AG09309 (cell line): Measurements from ENCODE around the gene LSM11.
A peak's percentile ranks its signal among the peaks of the same experiment; 100 is the strongest.
"Not testable (repeated sequence)": the region's sequence is repeated elsewhere in the genome, so short reads cannot be mapped to it uniquely, and the experiment has no call there.

Experiments
- DNase-seq: peaks from one replicate; pipeline ENCODE4 v3.0.0-alpha.2; 2010; ENCODE audit warnings: low read depth
- H3K4me3 ChIP-seq: 2 replicates; pipeline ENCODE4 v1.5.1; 2011; ENCODE audit warnings: mild to moderate bottlenecking, low read depth, low read length, moderate library complexity; ENCODE audit not compliant: control insufficient read depth
- TF ChIP-seq, protein P1 (sequence below): IDR thresholded peaks from 2 replicates; pipeline ENCODE4 v1.5.1; 2011; ENCODE audit warnings: mild to moderate bottlenecking, low read depth, low read length, inconsistent platforms; ENCODE audit not compliant: insufficient read depth, control insufficient read depth; ENCODE audit errors: missing control alignments

LSM11 gene

DNA sequence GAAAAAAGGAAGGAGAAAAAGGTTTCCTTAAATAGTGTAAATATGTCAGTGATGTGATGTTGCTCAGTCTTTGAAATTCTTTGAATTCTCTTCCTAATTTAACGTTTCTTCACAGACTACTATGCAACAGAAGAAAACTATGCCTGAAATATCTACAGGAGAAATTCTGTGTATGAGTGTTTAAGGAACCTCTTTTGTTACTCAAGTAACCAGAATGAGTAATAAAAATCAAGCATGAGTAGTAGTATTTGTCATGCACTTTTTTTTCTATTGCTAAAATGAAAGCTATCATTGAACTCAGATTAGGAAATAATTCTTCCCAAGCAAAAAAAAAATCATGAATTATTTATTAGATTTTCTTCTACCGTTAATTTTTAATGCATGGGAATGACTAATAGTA lies 32.6 kb upstream of the LSM11 start:
- no peak overlapping the region for H3K4me3 ChIP-seq
- DNase-seq, result peak; percentile 61
- TF ChIP-seq, protein P1, sequence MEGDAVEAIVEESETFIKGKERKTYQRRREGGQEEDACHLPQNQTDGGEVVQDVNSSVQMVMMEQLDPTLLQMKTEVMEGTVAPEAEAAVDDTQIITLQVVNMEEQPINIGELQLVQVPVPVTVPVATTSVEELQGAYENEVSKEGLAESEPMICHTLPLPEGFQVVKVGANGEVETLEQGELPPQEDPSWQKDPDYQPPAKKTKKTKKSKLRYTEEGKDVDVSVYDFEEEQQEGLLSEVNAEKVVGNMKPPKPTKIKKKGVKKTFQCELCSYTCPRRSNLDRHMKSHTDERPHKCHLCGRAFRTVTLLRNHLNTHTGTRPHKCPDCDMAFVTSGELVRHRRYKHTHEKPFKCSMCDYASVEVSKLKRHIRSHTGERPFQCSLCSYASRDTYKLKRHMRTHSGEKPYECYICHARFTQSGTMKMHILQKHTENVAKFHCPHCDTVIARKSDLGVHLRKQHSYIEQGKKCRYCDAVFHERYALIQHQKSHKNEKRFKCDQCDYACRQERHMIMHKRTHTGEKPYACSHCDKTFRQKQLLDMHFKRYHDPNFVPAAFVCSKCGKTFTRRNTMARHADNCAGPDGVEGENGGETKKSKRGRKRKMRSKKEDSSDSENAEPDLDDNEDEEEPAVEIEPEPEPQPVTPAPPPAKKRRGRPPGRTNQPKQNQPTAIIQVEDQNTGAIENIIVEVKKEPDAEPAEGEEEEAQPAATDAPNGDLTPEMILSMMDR, result no peak

DNA sequence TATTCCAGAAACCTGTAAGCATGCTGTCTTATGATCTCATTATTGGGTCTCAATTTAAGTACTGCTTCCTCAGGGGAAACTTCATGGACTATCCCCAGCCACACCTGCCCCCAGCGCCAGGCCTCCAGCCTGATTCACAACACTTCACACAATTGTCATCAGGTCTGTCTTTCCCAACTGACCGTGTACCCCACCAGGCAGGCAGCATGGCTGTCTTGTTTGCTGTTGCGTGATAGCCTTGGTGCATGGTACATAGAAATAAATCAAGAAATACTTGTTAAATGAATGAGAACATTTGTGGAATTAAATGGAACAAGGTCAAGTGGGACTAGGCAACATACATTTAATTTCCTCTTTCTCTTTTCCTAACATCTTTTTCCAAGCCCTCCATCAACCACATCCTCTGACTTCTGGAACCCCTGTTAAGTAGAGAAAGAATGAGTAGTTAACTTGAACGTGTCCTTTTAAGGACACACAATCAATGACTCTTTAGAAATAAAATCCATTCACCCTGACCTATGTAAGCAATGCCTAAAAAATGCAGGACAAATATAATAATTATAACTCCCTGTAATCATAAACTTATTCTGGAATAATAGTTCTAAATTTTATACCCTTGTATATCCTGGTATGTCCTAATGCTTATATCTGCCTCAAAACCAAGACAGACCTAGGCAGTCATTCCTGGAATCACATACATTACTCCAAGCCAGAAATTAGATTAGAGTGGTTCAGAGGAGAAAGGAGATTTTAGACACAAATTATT lies 29.5 kb upstream of the LSM11 start:
- DNase-seq, result no peak
- TF ChIP-seq, protein P1, result no peak
- H3K4me3 ChIP-seq, result no peak overlapping the region

DNA sequence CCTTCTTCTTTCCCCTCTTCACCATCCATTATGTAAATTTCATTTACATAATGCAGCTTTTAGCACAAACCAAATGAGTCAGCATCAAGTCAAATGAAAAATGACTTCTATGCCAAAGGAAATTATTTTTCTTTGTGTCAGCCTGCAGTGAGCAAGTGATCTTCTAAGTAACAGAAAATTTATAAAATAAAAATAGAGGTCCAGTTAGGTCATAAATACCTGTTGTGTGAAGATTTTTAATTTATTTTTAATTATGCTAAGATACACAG lies 29.0 kb upstream of the LSM11 start:
- TF ChIP-seq, protein P1, result no peak
- DNase-seq, result no peak
- no peak overlapping the region for H3K4me3 ChIP-seq

DNA sequence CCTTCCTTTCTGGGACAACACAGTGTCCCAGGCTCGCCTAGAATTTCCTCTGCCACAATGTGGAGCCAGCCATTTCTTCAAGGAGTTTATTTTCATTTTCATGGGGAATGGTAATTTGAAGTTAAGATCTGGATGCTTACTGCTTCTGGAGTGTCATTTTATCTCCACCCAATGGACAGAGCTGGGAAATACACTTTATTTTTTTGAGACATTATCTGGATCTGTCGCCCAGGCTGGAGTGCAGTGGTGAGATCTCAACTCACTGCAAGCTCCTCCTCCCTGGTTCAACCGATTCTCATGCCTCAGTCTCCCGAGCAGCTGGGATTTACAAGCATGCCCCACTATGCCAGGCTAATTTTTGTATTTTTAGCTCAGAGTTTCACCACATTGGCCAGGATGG lies 25.0 kb upstream of the LSM11 start:
- TF ChIP-seq, protein P1, result peak; percentile 66
- peak; percentile 57 for DNase-seq
- H3K4me3 ChIP-seq, result no peak overlapping the region

DNA sequence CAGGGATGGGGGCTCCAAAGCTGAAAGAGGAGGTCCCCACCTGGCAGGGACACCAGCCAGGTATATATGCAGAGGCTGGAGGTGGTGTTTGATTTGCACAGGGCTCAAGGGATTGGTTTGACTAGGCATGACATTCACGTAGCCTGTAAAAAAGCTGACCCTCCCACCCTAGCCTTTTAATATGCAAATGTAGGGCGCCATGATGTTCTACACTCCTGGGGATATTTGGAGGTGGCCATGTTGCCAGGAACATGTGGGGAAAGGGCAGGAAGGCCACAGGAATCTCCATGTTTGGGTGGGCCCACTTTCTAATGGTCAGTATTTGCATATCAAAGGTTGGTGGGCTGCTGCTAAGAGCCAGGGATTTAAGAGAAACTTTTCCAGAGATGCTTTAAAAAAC lies 24.3 kb upstream of the LSM11 start:
- TF ChIP-seq, protein P1, result no peak
- H3K4me3 ChIP-seq, result no peak overlapping the region
- no peak for DNase-seq

DNA sequence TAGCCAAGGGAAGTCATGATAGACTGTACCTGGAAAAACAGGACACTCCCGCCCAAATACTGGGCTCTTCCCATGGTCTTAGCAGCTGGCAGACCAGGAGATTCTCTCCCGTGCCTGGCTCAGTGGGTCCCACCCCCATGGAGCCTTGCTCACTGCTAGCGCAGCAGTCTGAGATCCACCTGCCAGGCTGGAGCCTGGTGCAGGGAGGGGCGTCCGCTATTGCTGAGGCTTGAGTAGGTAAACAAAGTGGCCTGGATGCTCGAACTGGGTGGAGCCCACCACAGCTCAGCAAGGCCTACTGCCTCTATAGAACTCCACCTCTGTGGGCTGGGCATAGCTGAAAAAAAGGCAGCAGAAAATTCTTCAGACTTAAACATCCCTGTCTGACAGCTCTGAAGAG lies 22.4 kb upstream of the LSM11 start:
- DNase-seq, result no peak
- TF ChIP-seq, protein P1, result no peak
- no peak overlapping the region for H3K4me3 ChIP-seq

DNA sequence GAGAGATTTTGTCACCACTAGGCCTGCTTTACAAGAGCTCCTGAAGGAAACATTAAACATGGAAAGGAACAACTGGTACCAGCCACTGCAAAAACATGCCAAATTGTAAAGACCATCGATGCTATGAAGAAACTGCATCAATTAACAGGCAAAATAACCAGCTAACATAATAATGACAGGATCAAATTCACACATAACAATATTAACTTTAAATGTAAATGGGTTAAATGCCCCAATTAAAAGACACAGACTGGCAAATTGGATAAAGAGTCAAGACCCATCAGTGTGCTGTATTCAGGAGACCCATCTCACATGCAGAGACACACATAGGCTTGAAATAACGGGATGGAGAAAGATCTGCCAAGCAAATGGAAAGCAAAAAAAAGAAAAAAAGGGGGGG lies 20.6 kb upstream of the LSM11 start:
- not testable (repeated sequence) for DNase-seq, H3K4me3 ChIP-seq

DNA sequence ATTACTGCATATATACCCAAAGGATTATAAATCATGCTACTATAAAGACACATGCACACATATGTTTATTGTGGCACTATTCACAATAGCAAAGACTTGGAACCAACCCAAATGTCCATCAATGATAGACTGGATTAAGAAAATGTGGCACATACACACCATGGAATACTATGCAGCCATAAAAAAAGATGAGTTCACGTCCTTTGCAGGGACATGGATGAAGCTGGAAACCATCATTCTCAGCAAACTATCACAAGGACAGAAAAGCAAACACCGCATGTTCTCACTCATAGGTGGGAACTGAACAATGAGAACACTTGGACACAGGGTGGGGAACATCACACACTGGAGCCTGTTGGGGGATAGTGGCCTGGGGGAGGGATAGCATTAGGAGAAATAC lies 16.9 kb upstream of the LSM11 start:
- not testable (repeated sequence) for H3K4me3 ChIP-seq, DNase-seq

DNA sequence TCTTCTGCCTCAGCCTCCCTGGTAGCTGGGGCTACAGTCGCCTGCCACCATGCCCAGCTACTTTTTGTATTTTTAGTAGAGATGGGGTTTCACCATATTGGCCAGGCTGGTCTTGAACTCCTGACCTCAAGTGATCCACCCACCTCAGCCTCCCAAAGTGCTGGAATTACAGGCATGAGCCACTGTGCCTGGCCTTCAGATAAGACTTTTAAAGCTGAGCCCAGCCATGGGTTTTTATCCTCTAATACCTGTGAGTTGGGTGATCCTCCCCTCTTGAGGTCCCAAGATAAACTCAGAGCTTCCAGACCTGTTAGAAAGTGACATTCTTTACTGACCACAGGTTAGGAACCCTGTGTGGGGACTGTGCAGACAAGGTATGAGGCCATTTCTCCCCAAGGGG lies 15.7 kb upstream of the LSM11 start:
- not testable (repeated sequence) for H3K4me3 ChIP-seq, DNase-seq
